Colonic mucosa (tissue), 4 donors: ENCODE measurements around the gene EVX1. TPM values are rescaled to one million over a fixed set of nuclear protein-coding genes. Genes with fewer than 3 reads are reported as not detected.
A peak's percentile ranks its signal among the peaks of the same experiment; 100 is the strongest.

Experiments used
- DNase-seq: peaks from one replicate; pipeline ENCODE4 v3.0.0-alpha.2; 2020
- H3K27ac ChIP-seq: fragments of 200-600 bp; one replicate; pipeline ENCODE4 v1.8.0; 2021
- H3K27me3 ChIP-seq: fragments of 200-600 bp; one replicate; pipeline ENCODE4 v1.8.0; 2021
- H3K36me3 ChIP-seq: fragments of 200-600 bp; one replicate; pipeline ENCODE4 v1.8.0; 2021
- H3K4me1 ChIP-seq: fragments of 200-600 bp; one replicate; pipeline ENCODE4 v1.8.0; 2021; ENCODE audit warnings: mild to moderate bottlenecking
- H3K4me3 ChIP-seq: fragments of 200-600 bp; one replicate; pipeline ENCODE4 v1.8.0; 2021
- H3K9ac ChIP-seq, 2 donors: one replicate each; pipeline ENCODE4 v1.7.0; 2013; ENCODE audit warnings: control low read depth in 2 of 2, low read depth in 2 of 2, low read length in 2 of 2
- H3K9me3 ChIP-seq: fragments of 200-600 bp; one replicate; pipeline ENCODE4 v1.8.0; 2021
- intact Hi-C: fragments of 100-400 bp; cut with DNase I; formaldehyde crosslinking; loops from one replicate; pipeline ENCODE4 v1.14.1; 2022
- total RNA-seq, 2 donors: library from RNA; stranded (reverse); fragmentation: NEBNext Ultra II Directional in 1 of 2; extraction: Animal tissue kit (Norgen Biotek cat#: 25700) in 1 of 2; gene quantifications; one replicate each; pipeline ENCODE4 v1.2.1, GENCODE V29; 2021
- TF ChIP-seq, protein P1 (sequence below): fragments of 200-600 bp; IDR thresholded peaks from one replicate; pipeline ENCODE4 v1.8.0; 2022; ENCODE audit warnings: antibody characterized with exemption, mild to moderate bottlenecking
- donor health status: healthy.
- donor health status: DM: no; HTN: no; CAD: no.
- donor health status: DM: no; HTN: no; CAD: no.

EVX1 gene
- total RNA-seq, 2 donors from 2014 or later, result 0.32 to 1.5 TPM

DNA sequence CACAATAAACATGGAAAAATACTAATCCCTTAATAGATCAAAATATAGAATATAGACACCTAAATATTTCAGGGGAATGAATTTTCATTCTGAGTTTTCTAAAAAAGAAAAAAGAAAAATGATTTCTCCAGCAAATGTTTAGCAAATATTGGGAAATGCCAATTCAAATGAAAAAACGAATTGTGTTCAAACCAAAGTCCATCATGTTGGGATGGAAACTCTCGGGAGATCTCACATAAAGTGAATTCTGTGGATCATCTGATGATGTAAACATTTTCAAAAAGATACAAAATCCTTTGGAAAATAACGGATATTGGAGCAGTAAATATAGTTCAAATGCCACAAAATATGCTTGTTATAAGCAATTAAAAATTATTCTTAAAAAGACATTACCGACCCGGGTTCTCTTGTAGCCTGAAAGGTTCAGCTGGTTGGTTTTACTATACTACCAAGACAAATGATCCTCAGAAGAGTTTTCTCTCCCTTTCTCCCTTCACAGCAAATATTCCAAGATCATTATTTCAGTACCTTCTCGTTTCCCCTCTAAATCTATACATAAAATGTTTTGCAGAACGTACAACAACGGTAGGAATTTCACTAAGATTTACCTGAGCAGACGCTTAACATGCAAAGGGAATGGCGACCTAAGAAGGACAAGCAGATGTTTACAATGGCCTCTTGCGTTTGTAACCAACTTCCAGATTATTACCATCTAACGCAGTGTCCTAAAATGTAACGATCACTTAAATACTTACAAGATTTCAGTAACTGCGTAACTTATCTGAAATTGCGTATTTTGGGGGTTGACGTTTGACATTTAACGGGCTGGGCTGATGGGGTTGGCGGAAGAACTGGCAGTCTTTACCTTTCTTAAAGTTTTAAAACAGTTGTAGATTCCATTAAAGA is 45.2 kb upstream of the EVX1 start:
- peak overlapping the region; percentile 49 to 95 for H3K9ac ChIP-seq
- intact Hi-C loops, result loop anchor here (10.0 kb wide), 2 partner anchors 547 to 897 kb away; partner anchors contain the start of gene TAX1BP1
- no peak for DNase-seq
- H3K4me1 ChIP-seq, result no peaks in the 10 kb centered on the region
- peak overlapping the region; percentile 75 for H3K27ac ChIP-seq
- TF ChIP-seq, protein P1, sequence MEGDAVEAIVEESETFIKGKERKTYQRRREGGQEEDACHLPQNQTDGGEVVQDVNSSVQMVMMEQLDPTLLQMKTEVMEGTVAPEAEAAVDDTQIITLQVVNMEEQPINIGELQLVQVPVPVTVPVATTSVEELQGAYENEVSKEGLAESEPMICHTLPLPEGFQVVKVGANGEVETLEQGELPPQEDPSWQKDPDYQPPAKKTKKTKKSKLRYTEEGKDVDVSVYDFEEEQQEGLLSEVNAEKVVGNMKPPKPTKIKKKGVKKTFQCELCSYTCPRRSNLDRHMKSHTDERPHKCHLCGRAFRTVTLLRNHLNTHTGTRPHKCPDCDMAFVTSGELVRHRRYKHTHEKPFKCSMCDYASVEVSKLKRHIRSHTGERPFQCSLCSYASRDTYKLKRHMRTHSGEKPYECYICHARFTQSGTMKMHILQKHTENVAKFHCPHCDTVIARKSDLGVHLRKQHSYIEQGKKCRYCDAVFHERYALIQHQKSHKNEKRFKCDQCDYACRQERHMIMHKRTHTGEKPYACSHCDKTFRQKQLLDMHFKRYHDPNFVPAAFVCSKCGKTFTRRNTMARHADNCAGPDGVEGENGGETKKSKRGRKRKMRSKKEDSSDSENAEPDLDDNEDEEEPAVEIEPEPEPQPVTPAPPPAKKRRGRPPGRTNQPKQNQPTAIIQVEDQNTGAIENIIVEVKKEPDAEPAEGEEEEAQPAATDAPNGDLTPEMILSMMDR, result no peak
- peaks cover 4% of the 10 kb centered on the region for H3K27me3 ChIP-seq
- H3K4me3 ChIP-seq, result peak overlapping the region; percentile 68
- no peaks in the 10 kb centered on the region for H3K36me3 ChIP-seq
- H3K9me3 ChIP-seq, result no peaks in the 10 kb centered on the region

DNA sequence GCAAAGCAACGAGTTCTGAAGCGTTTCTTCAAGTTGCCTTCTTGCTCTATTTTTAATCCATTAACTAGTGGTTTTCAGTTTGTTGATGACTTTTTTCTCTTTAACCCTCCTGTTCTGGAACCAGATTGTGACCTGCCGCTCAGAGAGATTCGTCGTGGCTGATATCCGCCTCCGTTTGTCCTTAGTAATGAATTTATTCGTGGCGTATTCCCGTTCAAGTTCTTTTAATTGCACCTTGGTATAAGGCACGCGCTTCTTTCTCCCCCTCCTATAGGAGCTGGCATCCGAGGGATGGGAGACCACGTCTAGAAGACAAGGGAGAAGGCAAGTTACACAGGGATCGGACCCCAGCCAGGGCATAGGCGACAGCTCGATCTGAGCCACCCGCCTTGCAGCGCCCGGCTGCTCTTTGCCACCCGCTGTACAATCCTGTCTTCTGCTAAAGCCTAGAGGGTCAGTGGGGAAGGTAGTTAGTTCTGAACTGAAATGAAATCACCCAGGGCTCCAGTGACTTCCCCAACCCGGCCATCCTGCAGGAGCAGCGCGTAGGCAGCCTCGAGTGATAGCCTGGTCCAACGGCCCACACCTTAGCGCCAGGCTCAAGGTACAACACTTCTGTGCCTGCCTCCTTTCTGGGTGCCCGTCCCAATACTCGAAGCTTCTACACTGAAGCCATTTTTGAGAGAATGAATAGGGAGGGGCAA is 44.3 kb upstream of the EVX1 start:
- Histone ChIP-seq H3K4me1 (no peaks in the 10 kb centered on the region), H3K9me3 (no peaks in the 10 kb centered on the region), H3K27me3 (peaks cover 4% of the 10 kb centered on the region), H3K4me3 (peak overlapping the region; percentile 68), H3K36me3 (no peaks in the 10 kb centered on the region), H3K27ac (peak overlapping the region; percentile 75), H3K9ac (peak overlapping the region; percentile 49 to 95)
- DNase-seq, result peak; percentile 38
- intact Hi-C loops, result loop anchor here (10.0 kb wide), 2 partner anchors 547 to 897 kb away; partner anchors contain the start of gene TAX1BP1
- TF ChIP-seq, protein P1, result no peak

DNA sequence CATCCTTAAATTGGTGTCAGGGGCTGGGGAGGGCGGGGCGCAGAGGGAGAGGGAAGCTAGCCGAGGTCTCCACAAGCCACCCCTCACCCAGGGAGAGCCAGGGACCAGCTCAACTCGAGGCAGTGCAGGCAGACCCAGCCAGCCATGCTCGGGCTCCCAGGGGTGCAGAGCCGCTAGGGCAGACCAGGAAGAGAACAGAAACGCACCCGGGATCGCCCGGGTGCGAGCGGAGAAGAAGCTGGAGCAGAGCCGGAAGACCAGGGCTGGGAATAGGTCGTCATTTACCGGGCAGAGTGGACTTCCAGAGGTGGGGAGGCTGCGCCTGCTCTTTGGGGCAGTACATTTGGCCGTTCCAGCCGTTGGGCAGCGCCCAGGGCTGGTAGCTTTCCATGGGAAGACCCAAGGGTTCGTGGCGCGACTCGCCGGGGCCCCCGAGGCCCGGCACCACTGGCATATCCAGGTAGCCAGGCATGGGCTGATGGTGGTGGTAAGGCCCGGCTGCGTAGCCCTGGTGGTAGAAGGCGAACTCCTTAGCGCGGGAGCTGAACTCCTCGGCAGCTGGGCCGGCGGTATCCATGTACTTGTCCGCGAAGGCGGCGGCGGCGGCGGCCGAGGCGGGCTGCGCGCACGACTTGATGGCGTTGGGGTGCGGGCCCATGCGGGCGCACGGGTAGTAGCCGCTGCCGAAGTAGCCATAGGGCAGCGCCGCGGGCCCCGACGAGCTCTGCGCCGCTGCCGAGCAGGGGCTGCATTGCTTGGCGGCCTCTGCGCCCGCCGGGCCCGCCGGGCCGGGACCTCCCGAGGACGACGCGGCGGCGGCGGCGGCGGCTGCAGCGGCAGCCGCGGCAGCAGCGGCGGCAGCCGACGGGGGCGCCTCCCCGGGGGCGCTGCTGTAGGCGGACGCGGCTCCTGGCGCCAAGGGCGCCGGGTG is 43.5 kb upstream of the EVX1 start:
- intact Hi-C loops, result loop anchor here (10.0 kb wide), 2 partner anchors 546 to 896 kb away; partner anchors contain the start of gene TAX1BP1
- H3K27ac ChIP-seq, result peak overlapping the region; percentile 75
- H3K4me3 ChIP-seq, result peak overlapping the region; percentile 68
- H3K9ac ChIP-seq, result peak overlapping the region; percentile 70 to 95
- no peaks in the 10 kb centered on the region for H3K9me3 ChIP-seq
- peaks cover 4% of the 10 kb centered on the region for H3K27me3 ChIP-seq
- peak; percentile 39 for DNase-seq
- no peaks in the 10 kb centered on the region for H3K36me3 ChIP-seq
- TF ChIP-seq, protein P1, result no peak
- H3K4me1 ChIP-seq, result no peaks in the 10 kb centered on the region

DNA sequence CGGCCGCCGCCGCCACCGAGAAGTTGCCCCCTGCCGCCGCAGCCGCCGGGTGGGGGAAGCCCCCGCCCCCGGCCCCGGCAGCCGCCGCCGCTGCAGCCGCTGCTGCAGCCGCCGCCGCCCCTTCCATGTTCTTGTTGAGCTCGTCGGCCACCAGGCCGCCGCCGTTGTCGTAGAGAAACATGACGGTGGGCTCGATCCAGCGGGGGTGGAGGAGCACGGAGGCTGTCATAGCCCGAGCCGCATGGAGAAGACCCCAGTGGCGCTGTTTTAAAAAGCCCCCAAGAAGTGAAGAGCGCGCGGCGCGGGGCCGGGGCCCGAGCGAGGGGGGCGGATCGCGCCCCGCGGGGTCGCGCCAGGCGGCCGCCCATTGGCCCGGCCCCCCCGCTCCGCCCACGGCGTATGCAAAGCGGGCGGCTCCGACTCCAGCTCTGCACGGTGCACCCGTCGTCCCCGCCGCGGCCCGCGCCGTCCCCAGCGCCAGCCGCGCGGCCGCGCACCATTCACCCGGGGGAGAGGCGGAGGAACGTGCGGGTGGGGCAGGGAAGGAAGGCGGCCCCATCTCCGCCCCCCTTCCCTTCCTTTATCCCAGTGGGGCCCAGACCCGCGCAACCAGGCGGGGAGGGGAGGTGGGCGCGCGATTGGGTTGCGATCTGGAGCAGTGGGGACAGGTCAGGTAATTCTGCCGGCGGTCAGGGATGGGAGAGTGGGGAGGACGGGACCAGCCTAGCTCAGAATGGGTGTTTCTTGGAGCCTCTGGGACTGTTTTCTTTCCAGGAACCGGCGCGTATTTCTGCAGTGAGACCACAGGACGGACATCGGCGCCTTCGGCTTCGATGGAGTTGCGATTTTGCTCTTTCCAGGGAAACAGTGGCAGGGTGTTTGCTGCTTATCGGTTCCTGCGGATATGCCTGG is 42.5 kb upstream of the EVX1 start, which contains the start of gene HOXA13:
Gene HOXA13, minus strand, starts transcription at position 243 of the 912 bp plus-strand sequence. Its CDS starts 14 bp downstream, at position 229.
- peak within 1 kb of the TSS; percentile 70 to 95 for H3K9ac ChIP-seq
- no peaks in the 10 kb centered on the region for H3K36me3 ChIP-seq
- peak within 1 kb of the TSS; percentile 92 for H3K27ac ChIP-seq
- DNase-seq, result peak; percentile 87
- TF ChIP-seq, protein P1, result no peak
- H3K27me3 ChIP-seq, result peaks cover 4% of the 10 kb centered on the region
- H3K4me3 ChIP-seq, result peak within 1 kb of the TSS; percentile 68
- H3K9me3 ChIP-seq, result no peaks in the 10 kb centered on the region
- intact Hi-C loops, result loop anchor here (10.0 kb wide), 2 partner anchors 545 to 895 kb away; partner anchors contain the start of gene TAX1BP1
- H3K4me1 ChIP-seq, result no peaks in the 10 kb centered on the region
